ENCODE data around the gene LTB4R. TPM values are rescaled to one million over a fixed set of nuclear protein-coding genes. Genes with fewer than 3 reads are reported as not detected.

The LTB4R gene
- total and polyA plus RNA-seq, 9 of the 15 experiments (the other 6 are each of a cell fraction or from before 2014, with no cell fraction given), result 0.38 to 10.5 (median 2.8) TPM

DNA sequence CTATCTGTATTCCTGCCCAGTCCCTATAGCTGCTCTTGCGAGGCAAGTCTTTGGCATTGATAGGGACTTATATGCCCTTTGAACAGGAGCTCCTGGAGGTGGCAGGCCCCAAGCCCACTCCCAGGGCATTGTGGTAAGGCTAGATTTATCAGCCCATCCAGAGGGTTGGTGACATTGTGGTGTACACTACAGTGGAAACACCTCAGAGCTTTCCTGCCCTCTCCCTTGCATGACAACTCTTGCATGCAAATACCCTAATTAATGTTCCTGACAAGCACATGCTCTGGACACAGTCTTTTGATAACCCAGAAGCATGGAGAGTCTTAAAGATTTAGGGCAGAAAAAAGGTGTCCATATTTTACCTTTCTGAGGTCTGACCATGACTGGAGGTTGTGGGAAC, 29.3 kb downstream of the LTB4R start:
- no peak for FAIRE-seq
- 89% methylated on average over 1 of the region's 1 CpG for whole genome bisulfite sequencing (ENCODE audit: insufficient coverage, low coverage, missing lambda C conversion rate)
- no peaks in the 10 kb centered on the region for H3K79me2 ChIP-seq (ENCODE audit: control insufficient read depth, insufficient read depth, low read length)
- H3K27me3 ChIP-seq (ENCODE audit: control insufficient read depth in 2 of 2, insufficient read depth in 2 of 2, low read length in 2 of 2), result peaks cover 0 to 9% of the 10 kb centered on the region in 2 experiments; a peak in 1 of 5 replicates
- H3K9me1 ChIP-seq (ENCODE audit: control insufficient read depth, insufficient read depth, low read length), result no peaks in the 10 kb centered on the region
- POLR2A ChIA-PET, result interaction anchor here (1.9 kb wide), 1 partner anchor 11 kb away, joined by 3 read pairs; no protein-coding TSS in a partner anchor
- in situ Hi-C loops (cut with MboI), result loop anchor here (25.0 kb wide), 1 partner anchor 347 kb away; no protein-coding TSS in a partner anchor
- no peaks in the 10 kb centered on the region for H4K20me1 ChIP-seq (replicated peaks; ENCODE audit: control insufficient read depth, insufficient read depth, low read length)
- H3K9me3 ChIP-seq (replicated peaks; ENCODE audit: control insufficient read depth, insufficient read depth, low read depth, low read length), result no peaks in the 10 kb centered on the region
- CTCF ChIA-PET (ENCODE audit: low intra/inter-chr PET ratio), result no interaction called here
- intact Hi-C loops (cut with micrococcal nuclease), result no loop called here
- no peak overlapping the region for H3K4me2 ChIP-seq (ENCODE audit: insufficient read depth, low read length)
- peaks cover 5 to 13% of the 10 kb centered on the region in 2 experiments; a peak in 3 of 5 replicates for H3K4me1 ChIP-seq (replicated peaks in 1 of 2; ENCODE audit: control insufficient read depth in 2 of 2, insufficient read depth in 2 of 2, low read length in 2 of 2)
- no peak overlapping the region for H2AFZ ChIP-seq (ENCODE audit: low read depth, low read length)
- no TSS peak for BruUV-seq (replicated peaks)
- no peaks in the 10 kb centered on the region for H3K36me3 ChIP-seq (ENCODE audit: control insufficient read depth, insufficient read depth, low read length)
- ATAC-seq, result no peak
- DNase-seq (ENCODE audit: extremely low read depth in 1 of 4, low spot score in 3 of 4), result no peak
- H3K4me3 ChIP-seq, result no peak overlapping the region
- H3K9ac ChIP-seq (ENCODE audit: insufficient read depth in 1 of 2, low read depth in 2 of 2, low read length in 2 of 2), result no peak overlapping the region
- H3K27ac ChIP-seq (ENCODE audit: extremely low read depth, low read depth, low read length), result no peak overlapping the region
- TF ChIP-seq THRAP3 (IDR thresholded peaks at IDR 0.05; ENCODE audit: borderline replicate concordance) (no peak), SREBF1 (IDR thresholded peaks at IDR 0.05; ENCODE audit: borderline replicate concordance, low read depth, low read length) (no peak), OTX1 (CRISPR knock-in tag; IDR thresholded peaks at IDR 0.05) (no peak), NR2F6 (CRISPR knock-in tag; IDR thresholded peaks at IDR 0.05) (no peak), RBM22 (IDR thresholded peaks at IDR 0.05; ENCODE audit: low read depth, low read length, poor library complexity, severe bottlenecking) (no peak), U2AF1 (optimal IDR thresholded peaks at IDR 0.05; ENCODE audit: low read depth, low read length) (no peak), ZNF766 (CRISPR knock-in tag; conservative IDR thresholded peaks at IDR 0.05) (no peak), FOXJ3 (CRISPR knock-in tag; IDR thresholded peaks at IDR 0.05) (no peak), FOXA3 (CRISPR knock-in tag; conservative IDR thresholded peaks at IDR 0.05 in 1 of 2, IDR thresholded peaks at IDR 0.05 in 1 of 2) (no peak), ZBTB17 (CRISPR knock-in tag; IDR thresholded peaks at IDR 0.05) (no peak), NELFE (IDR thresholded peaks at IDR 0.05; ENCODE audit: insufficient read depth, insufficient read length) (no peak), KAT2B (IDR thresholded peaks at IDR 0.05; ENCODE audit: low read depth, low read length) (no peak), KDM2B (CRISPR knock-in tag; IDR thresholded peaks at IDR 0.05) (no peak)
- TF ChIP-seq, protein P1, sequence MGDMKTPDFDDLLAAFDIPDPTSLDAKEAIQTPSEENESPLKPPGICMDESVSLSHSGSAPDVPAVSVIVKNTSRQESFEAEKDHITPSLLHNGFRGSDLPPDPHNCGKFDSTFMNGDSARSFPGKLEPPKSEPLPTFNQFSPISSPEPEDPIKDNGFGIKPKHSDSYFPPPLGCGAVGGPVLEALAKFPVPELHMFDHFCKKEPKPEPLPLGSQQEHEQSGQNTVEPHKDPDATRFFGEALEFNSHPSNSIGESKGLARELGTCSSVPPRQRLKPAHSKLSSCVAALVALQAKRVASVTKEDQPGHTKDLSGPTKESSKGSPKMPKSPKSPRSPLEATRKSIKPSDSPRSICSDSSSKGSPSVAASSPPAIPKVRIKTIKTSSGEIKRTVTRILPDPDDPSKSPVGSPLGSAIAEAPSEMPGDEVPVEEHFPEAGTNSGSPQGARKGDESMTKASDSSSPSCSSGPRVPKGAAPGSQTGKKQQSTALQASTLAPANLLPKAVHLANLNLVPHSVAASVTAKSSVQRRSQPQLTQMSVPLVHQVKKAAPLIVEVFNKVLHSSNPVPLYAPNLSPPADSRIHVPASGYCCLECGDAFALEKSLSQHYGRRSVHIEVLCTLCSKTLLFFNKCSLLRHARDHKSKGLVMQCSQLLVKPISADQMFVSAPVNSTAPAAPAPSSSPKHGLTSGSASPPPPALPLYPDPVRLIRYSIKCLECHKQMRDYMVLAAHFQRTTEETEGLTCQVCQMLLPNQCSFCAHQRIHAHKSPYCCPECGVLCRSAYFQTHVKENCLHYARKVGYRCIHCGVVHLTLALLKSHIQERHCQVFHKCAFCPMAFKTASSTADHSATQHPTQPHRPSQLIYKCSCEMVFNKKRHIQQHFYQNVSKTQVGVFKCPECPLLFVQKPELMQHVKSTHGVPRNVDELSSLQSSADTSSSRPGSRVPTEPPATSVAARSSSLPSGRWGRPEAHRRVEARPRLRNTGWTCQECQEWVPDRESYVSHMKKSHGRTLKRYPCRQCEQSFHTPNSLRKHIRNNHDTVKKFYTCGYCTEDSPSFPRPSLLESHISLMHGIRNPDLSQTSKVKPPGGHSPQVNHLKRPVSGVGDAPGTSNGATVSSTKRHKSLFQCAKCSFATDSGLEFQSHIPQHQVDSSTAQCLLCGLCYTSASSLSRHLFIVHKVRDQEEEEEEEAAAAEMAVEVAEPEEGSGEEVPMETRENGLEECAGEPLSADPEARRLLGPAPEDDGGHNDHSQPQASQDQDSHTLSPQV (IDR thresholded peaks at IDR 0.05), result no peak
- TF ChIP-seq, protein P2, sequence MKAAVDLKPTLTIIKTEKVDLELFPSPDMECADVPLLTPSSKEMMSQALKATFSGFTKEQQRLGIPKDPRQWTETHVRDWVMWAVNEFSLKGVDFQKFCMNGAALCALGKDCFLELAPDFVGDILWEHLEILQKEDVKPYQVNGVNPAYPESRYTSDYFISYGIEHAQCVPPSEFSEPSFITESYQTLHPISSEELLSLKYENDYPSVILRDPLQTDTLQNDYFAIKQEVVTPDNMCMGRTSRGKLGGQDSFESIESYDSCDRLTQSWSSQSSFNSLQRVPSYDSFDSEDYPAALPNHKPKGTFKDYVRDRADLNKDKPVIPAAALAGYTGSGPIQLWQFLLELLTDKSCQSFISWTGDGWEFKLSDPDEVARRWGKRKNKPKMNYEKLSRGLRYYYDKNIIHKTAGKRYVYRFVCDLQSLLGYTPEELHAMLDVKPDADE (conservative IDR thresholded peaks at IDR 0.05; ENCODE audit: control insufficient read depth, low read depth, low read length), result no peak
- TF ChIP-seq, protein P3, sequence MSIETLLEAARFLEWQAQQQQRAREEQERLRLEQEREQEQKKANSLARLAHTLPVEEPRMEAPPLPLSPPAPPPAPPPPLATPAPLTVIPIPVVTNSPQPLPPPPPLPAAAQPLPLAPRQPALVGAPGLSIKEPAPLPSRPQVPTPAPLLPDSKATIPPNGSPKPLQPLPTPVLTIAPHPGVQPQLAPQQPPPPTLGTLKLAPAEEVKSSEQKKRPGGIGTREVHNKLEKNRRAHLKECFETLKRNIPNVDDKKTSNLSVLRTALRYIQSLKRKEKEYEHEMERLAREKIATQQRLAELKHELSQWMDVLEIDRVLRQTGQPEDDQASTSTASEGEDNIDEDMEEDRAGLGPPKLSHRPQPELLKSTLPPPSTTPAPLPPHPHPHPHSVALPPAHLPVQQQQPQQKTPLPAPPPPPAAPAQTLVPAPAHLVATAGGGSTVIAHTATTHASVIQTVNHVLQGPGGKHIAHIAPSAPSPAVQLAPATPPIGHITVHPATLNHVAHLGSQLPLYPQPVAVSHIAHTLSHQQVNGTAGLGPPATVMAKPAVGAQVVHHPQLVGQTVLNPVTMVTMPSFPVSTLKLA (conservative IDR thresholded peaks at IDR 0.05), result no peak

All from K562 (cell line).